GM12891 (cell line): ENCODE results near the gene EGFR.

Experiments used
- POLR2A ChIP-seq: IDR thresholded peaks from 2 replicates; pipeline ENCODE4 v1.6.1; 2011; ENCODE audit warnings: low read depth, low read length, control low read depth
- POLR2AphosphoS5 ChIP-seq: IDR thresholded peaks from 2 replicates; pipeline ENCODE4 v1.6.1; 2011; ENCODE audit warnings: low read depth, low read length, control low read depth
- SPI1 ChIP-seq: IDR thresholded peaks from 2 replicates; pipeline ENCODE4 v1.6.1; 2011; ENCODE audit warnings: low read depth, low read length, control low read depth

DNA sequence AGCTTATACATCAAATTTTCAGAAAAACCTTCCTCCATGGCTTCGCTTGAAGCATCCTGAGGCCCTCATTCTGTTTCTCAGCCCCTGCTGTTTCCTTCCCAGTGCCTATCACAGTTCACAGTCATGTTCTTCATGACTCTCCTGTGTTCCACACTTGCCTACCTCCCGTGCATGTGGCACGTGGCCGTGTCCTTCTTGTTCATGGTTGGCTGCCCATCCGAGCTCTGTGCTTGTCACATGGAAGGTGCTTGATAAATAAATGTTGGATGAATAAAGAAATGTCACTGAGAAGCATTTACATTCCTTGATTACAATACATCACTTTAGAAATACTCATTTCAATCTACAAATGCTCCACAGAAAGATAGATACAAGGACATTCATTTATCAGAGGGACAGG is 23.7 kb upstream of the EGFR start:
- TF ChIP-seq SPI1 (no peak), POLR2A (no peak), POLR2AphosphoS5 (no peak)
